AG10803 (cell line): ENCODE measurements around the gene SCD.
A peak's percentile ranks its signal among the peaks of the same experiment; 100 is the strongest.
"Not testable (repeated sequence)": the region's sequence is repeated elsewhere in the genome, so short reads cannot be mapped to it uniquely, and the experiment has no call there.

ENCODE experiments used
- DNase-seq: peaks from one replicate; pipeline ENCODE4 v3.0.0; 2010; ENCODE audit warnings: low read depth
- H3K4me3 ChIP-seq: 2 replicates; pipeline ENCODE4 v1.5.1; 2011; ENCODE audit warnings: mild to moderate bottlenecking, low read length, control low read depth
- TF ChIP-seq, protein P1 (sequence below): conservative IDR thresholded peaks from 2 replicates; pipeline ENCODE4 v1.5.1; 2011; ENCODE audit warnings: mild to moderate bottlenecking, low read length, control low read depth, inconsistent platforms

SCD gene

DNA sequence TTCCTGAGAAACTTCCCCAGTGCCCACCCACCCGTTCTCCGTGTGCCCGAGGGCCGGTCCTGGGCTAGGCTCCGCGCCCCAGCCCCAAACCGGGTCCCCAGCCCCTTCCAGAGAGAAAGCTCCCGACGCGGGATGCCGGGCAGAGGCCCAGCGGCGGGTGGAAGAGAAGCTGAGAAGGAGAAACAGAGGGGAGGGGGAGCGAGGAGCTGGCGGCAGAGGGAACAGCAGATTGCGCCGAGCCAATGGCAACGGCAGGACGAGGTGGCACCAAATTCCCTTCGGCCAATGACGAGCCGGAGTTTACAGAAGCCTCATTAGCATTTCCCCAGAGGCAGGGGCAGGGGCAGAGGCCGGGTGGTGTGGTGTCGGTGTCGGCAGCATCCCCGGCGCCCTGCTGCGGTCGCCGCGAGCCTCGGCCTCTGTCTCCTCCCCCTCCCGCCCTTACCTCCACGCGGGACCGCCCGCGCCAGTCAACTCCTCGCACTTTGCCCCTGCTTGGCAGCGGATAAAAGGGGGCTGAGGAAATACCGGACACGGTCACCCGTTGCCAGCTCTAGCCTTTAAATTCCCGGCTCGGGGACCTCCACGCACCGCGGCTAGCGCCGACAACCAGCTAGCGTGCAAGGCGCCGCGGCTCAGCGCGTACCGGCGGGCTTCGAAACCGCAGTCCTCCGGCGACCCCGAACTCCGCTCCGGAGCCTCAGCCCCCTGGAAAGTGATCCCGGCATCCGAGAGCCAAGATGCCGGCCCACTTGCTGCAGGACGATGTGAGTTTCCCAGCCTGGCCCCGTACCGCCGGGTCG lies at the start of gene SCD:
SCD (plus strand) TSS at position 469 of the 803 bp plus-strand sequence; CDS start at position 741, 272 bp downstream.
- TF ChIP-seq, protein P1, sequence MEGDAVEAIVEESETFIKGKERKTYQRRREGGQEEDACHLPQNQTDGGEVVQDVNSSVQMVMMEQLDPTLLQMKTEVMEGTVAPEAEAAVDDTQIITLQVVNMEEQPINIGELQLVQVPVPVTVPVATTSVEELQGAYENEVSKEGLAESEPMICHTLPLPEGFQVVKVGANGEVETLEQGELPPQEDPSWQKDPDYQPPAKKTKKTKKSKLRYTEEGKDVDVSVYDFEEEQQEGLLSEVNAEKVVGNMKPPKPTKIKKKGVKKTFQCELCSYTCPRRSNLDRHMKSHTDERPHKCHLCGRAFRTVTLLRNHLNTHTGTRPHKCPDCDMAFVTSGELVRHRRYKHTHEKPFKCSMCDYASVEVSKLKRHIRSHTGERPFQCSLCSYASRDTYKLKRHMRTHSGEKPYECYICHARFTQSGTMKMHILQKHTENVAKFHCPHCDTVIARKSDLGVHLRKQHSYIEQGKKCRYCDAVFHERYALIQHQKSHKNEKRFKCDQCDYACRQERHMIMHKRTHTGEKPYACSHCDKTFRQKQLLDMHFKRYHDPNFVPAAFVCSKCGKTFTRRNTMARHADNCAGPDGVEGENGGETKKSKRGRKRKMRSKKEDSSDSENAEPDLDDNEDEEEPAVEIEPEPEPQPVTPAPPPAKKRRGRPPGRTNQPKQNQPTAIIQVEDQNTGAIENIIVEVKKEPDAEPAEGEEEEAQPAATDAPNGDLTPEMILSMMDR: no peak
- DNase-seq: peak; percentile 82
- H3K4me3 ChIP-seq: peak within 1 kb of the TSS; percentile 77

DNA sequence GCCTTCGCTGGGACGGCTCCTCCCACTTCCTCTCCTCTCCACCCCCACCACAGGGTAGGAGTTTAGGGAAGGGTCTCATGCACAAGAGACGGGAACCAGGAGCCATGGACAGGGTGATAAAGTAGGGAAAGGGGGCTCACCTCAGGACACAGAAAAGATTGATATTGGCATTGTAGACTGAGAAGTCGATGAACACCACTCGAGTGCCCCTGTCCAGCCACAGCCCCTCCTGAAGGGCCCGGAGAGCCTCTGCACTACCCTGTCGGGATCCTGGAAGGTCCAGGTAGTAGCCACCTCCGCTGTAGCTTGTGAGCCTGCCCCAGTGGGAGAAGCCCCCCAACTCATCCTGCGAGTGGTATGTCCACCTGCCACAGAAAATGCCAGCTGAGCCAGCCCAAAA lies 49.8 kb upstream of the SCD start:
- DNase-seq: no peak
- TF ChIP-seq, protein P1: no peak
- no peak overlapping the region for H3K4me3 ChIP-seq

DNA sequence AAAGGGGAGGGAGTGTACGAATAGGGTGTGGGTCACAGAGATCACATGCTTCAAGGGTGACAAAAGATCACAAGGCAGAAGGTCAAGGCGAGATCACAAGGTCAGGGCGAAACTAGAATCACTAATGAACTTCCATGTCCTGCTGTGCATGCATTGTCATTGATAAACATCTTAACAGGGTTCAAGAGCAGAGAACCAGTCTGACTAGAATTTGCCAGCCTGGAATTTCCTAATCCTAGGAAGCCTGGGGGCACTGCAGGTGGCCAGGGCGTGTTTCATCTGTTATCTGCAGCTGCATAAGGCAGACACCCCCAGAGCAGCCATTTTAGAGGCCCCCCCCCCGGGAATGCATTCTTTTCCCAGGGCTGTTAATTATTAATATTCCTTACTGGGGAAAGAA lies 45.9 kb upstream of the SCD start:
- DNase-seq, H3K4me3 ChIP-seq: not testable (repeated sequence)

DNA sequence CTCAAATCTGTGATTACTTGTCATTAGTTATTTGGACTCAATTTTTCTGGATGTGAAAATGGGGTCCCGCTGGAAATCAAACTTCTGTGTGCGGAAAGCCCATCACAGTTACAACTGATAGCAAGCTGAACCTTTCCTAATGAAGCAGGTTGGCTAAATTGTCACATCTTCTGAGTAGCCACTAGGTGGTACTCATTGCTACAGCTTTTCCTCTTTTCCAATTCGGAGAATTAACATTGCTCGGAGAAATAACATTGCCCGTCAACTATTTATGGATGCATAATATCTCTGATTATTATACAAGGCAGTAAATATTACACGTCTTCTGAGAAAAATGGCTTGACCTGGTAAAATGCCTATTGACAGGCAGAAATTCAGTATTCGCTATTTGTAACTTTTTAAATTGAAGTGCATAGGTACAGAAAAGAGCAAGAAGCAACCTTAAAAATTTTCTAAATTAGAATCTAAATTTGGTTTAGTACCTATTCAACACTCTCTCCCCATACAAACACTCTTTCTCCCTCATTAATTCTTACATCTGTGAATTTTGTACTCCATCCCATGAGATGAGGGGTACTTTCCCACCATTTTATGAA lies 43.2 kb upstream of the SCD start:
- no peak overlapping the region for H3K4me3 ChIP-seq
- peak; percentile 21 for DNase-seq
- TF ChIP-seq, protein P1: peak; percentile 78

DNA sequence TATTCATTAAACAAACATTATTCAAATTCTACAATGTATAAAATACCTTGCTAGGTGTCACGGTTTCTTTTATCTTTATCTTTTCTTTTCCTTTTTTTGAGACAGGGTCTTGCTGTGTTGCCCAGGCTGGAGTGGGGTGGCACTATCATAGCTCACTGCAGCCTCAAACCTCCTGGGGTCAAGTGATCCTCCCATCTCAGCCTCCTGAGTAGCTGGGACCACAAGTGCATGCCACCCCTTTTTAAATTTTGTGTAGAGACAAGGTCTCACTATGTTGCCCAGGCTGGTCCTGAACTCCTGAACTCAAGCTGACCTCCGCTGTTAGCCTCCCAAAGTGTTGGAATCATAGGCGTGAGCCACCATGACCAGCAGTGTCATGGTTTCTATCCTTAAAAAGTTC lies 42.6 kb upstream of the SCD start:
- TF ChIP-seq, protein P1: no peak
- H3K4me3 ChIP-seq: no peak overlapping the region
- no peak for DNase-seq

DNA sequence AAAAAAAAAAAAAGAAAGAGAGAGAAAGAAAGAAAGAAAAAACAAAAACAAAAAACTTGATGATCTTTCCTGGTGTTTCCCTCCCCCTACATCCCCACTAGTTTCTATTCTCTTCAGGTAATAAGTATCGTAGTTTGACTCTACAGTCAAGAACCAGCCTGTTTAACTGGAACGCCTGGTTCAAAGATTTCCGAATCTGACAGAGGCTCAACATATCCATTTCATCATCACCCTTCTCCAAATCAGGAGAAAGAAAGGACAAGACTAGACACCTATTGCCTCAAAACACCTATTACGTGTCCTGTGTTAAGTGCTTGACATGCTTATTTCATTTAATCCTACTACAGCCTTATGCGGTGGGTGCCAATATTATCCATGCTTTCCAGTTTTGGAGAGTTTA lies 40.2 kb upstream of the SCD start:
- H3K4me3 ChIP-seq: no peak overlapping the region
- TF ChIP-seq, protein P1: no peak
- no peak for DNase-seq

DNA sequence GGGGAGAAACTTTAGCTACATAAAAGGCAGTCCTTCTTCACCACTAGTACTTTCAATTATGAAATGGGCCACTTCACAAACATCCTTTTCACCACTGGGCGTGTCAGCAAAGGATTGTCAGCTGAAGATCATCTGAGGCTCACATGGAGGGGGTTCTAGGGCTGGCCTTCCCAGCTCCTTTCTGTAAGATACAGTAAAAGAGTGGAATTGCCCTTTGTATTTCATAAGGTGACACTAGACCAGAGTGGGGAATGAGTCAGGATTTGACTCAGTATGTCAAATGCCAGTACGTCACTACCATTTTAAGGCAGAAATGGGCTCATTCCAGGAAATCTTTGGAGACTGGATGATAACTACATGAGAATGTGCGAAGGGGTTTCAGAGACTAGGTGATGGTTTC lies 39.3 kb upstream of the SCD start:
- no peak overlapping the region for H3K4me3 ChIP-seq
- DNase-seq: peak; percentile 19
- TF ChIP-seq, protein P1: no peak
